ENCODE data around the gene POLA1.

Gene POLA1

DNA sequence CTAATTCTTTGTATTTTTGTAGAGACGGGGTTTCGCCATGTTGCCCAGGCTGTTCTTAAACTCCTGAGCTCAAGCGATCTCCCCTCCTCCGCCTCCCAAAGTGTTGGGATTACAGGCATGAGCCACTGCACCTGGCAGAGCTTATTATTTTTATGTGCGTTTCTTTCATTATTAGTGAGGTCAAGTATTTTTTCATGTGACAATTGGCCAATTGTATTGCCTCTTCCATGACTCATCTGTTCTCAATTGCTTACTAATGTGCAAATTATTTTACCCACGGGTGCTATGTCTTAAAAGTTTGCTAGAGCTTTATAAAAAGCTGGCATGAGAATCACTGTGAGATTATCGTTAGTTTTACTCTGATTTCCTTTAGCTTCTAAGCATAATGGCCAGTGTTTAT, 335.0 kb downstream of the POLA1 start:
- no peak for DNase-seq (ENCODE audit: low read depth)

DNA sequence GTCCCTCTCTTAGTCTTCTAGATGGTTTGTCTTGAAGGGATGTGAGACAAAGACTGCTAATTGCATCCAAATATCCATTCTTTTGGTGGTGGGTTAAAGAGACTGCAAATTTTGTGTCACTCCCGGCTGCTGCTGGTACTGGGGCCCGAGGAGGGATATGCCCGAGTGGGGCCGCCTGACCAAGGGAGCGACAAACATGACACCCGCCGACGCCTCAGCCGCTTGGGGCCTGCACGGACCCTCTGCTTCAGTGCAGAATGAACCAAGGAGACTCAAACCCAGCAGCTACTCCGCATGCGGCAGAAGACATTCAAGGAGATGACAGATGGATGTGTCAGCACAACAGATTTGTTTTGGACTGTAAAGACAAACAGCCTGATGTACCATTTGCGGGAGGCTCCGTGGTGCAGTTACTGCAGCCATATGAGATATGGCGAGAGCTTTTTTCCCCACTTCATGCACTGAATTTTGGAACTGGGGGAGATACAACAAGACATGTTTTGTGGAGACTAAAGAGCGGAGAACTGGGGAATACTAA, 335.6 kb downstream of the POLA1 start:
- no peak for DNase-seq (ENCODE audit: low read depth)

DNA sequence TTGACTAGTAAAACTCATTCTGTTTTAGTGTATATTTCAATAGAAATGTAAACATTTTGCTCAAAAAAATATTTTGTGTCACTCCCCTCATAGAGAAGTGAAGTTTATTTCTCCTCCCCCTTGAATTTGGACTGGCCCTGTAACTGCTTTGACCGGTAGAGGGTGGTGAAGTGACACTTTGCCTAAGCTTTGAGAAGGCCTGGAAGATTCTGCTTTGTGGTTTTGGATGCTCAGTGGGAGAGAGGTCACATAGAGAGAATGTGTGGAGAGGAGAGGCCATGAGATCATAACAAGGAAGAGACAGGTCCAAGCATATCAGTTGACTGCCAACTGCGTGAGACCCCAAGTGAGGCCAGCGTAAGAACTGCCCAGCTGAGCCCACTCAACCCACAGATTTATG, 341.2 kb downstream of the POLA1 start:
- DNase-seq (ENCODE audit: low read depth): no peak

DNA sequence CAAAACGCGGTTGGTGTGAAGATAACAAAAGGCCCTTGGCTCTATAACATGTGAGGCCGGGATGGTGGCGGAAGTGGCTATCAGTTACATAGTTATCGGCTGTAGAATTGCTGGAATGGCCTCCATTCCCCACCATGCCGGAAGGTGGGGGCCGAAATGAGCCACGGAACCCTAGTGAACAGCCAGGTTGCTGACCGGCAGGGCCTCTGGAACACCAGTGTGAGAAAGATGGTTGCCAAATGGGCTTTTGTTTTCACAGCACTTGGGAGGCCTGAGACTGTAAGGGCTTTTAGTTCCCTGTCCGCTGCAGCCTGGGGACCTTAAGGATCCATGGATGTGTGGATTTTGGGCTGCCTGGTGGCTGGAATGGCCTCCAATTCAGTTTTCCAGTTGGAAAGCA, 345.3 kb downstream of the POLA1 start:
- DNase-seq (ENCODE audit: low read depth): no peak

DNA sequence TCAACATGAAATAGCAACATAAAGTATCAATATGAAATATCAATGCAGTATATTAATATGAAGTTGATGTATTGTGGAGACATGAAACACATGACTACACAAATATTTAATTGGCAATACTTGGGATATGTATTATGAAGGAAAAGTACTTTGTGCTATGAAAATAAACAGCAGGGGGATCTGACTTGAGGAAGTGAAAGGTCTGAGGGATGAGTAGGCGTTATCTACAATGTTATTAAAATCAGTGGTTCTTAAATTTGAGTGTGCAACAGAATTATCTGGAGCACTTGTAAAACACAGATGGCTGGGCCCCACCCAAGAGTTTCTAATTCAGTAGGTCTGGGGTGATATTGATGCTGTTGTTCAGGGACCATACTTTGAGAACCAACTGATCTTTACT, 349.5 kb downstream of the POLA1 start:
- DNase-seq (ENCODE audit: low read depth): no peak
